Mammary epithelial cell (primary cell): ENCODE data around the gene SAFB.

Experiments used
- EZH2 ChIP-seq: IDR thresholded peaks from 2 replicates; pipeline ENCODE4 v1.6.1; 2012; ENCODE audit warnings: low read length, inconsistent platforms, borderline replicate concordance
- TF ChIP-seq, protein P1 (sequence below), 2 donors: IDR thresholded peaks in 1 of 2; conservative IDR thresholded peaks in 1 of 2; 2 replicates each; pipeline ENCODE4 v1.5.1; 2011 to 2012; ENCODE audit warnings: inconsistent platforms in 2 of 2, low read length in 2 of 2, mild to moderate bottlenecking in 2 of 2, control low read depth in 1 of 2, low read depth in 1 of 2; ENCODE audit not compliant: insufficient read depth in 1 of 2; ENCODE audit errors: extremely low read depth in 1 of 2

DNA sequence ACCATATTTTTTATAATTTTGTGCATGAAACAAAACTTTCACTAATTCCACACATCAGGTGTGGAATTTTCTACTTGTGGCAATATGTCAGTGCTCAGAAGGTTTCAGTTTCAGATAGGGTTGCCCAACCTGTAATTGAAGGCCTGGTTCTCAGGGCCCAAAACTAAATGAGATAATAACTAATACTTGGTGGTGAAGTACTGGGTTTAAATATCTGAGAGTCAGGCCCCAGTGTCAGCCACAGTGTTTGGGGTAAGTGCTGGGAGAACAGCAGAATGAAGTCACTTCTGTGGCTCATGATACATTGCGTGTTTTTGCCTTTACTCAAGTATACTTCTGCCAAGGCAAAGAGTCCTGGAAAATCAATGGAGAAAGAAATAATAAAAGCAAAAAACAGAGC lies 5.6 kb downstream of the SAFB start:
- TF ChIP-seq, protein P1, sequence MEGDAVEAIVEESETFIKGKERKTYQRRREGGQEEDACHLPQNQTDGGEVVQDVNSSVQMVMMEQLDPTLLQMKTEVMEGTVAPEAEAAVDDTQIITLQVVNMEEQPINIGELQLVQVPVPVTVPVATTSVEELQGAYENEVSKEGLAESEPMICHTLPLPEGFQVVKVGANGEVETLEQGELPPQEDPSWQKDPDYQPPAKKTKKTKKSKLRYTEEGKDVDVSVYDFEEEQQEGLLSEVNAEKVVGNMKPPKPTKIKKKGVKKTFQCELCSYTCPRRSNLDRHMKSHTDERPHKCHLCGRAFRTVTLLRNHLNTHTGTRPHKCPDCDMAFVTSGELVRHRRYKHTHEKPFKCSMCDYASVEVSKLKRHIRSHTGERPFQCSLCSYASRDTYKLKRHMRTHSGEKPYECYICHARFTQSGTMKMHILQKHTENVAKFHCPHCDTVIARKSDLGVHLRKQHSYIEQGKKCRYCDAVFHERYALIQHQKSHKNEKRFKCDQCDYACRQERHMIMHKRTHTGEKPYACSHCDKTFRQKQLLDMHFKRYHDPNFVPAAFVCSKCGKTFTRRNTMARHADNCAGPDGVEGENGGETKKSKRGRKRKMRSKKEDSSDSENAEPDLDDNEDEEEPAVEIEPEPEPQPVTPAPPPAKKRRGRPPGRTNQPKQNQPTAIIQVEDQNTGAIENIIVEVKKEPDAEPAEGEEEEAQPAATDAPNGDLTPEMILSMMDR (conservative IDR thresholded peaks at IDR 0.05 in 1 of 2, IDR thresholded peaks at IDR 0.05 in 1 of 2; ENCODE audit: extremely low read depth in 1 of 2, insufficient read depth in 1 of 2, low read depth in 1 of 2, low read length in 2 of 2), result no peak
- TF ChIP-seq EZH2, result no peak
